Measurements from ENCODE around the gene LLGL1. TPM values are rescaled to one million over a fixed set of nuclear protein-coding genes. Genes with fewer than 3 reads are reported as not detected.

Gene LLGL1
- total and polyA plus RNA-seq, 9 donors, result 2.5 to 28.0 (median 21.6) TPM

GRCh38 chr17:18257268-18257981, 32.0 kb downstream of the LLGL1 start:
- H3K4me3 ChIP-seq, result peak overlapping the region; percentile 93
- peak overlapping the region in 1 of 2 donors; percentile 90 for H3K27ac ChIP-seq
- H3K4me1 ChIP-seq (ENCODE audit: insufficient read depth), result peaks cover 17% of the 10 kb centered on the region
- H3K36me3 ChIP-seq, result no peaks in the 10 kb centered on the region
- H3K9me3 ChIP-seq, result no peaks in the 10 kb centered on the region
- DNase-seq, result peak in 1 of 5 donors; percentile 41
- TF ChIP-seq CTCF (IDR thresholded peaks at IDR 0.05), result no peak
- TF ChIP-seq EP300 (IDR thresholded peaks at IDR 0.05), result no peak
- TF ChIP-seq POLR2A (IDR thresholded peaks at IDR 0.05), result no peak
- intact Hi-C loops (cut with DNase I), result no loop called here
- no peaks in the 10 kb centered on the region for H3K27me3 ChIP-seq
- WGBS, 3 donors, result 28 to 30% (median 28%) methylated on average over 17 to 18 of the region's 18 CpGs

GRCh38 chr17:18257982-18258355, 32.5 kb downstream of the LLGL1 start:
- Histone ChIP-seq H3K36me3 (no peaks in the 10 kb centered on the region), H3K9me3 (no peaks in the 10 kb centered on the region), H3K27me3 (no peaks in the 10 kb centered on the region), H3K4me1 (ENCODE audit: insufficient read depth) (peaks cover 17% of the 10 kb centered on the region), H3K27ac (peak overlapping the region; percentile 45 to 90), H3K4me3 (peak overlapping the region; percentile 93)
- 0 to 1% (median 1%) methylated on average over 10 to 16 of the region's 16 CpGs for WGBS, 3 donors
- intact Hi-C loops (cut with DNase I), result no loop called here
- TF ChIP-seq CTCF (IDR thresholded peaks at IDR 0.05) (no peak), POLR2A (IDR thresholded peaks at IDR 0.05) (no peak), EP300 (IDR thresholded peaks at IDR 0.05) (no peak)
- DNase-seq, result peak in 3 of 5 donors; percentile 61 to 71 (median 68)

GRCh38 chr17:18258356-18259038, 33.1 kb downstream of the LLGL1 start, which contains the start of gene FLII:
FLII (minus strand) TSS chr17:18258738; CDS start chr17:18258690, 48 bp downstream.
- peak in 1 of 3 donors; percentile 9 for TF ChIP-seq CTCF (IDR thresholded peaks at IDR 0.05)
- TF ChIP-seq EP300 (IDR thresholded peaks at IDR 0.05), result no peak
- peak; percentile 76 for TF ChIP-seq POLR2A (IDR thresholded peaks at IDR 0.05)
- intact Hi-C loops (cut with DNase I), result no loop called here
- peak within 1 kb of the TSS; percentile 45 to 90 for H3K27ac ChIP-seq
- H3K4me3 ChIP-seq, result peak within 1 kb of the TSS; percentile 93
- DNase-seq, result peak; percentile 48 to 75 (median 60)
- no peaks in the 10 kb centered on the region for H3K36me3 ChIP-seq
- WGBS, 3 donors, result 1 to 4% (median 1%) methylated on average over 12 to 71 of the region's 71 CpGs
- no peaks in the 10 kb centered on the region for H3K9me3 ChIP-seq
- no peaks in the 10 kb centered on the region for H3K27me3 ChIP-seq
- H3K4me1 ChIP-seq (ENCODE audit: insufficient read depth), result peaks cover 17% of the 10 kb centered on the region

GRCh38 chr17:18259621-18260331, 34.3 kb downstream of the LLGL1 start:
- peak overlapping the region; percentile 89 to 96 for H3K27ac ChIP-seq
- TF ChIP-seq POLR2A (IDR thresholded peaks at IDR 0.05) (no peak), CTCF (IDR thresholded peaks at IDR 0.05) (no peak), EP300 (IDR thresholded peaks at IDR 0.05) (no peak)
- WGBS, 3 donors, result 57 to 62% (median 58%) methylated on average over 22 of the region's 22 CpGs
- H3K36me3 ChIP-seq, result no peaks in the 10 kb centered on the region
- no peaks in the 10 kb centered on the region for H3K9me3 ChIP-seq
- no peaks in the 10 kb centered on the region for H3K27me3 ChIP-seq
- peak overlapping the region; percentile 90 for H3K4me3 ChIP-seq
- DNase-seq, result no peak
- H3K4me1 ChIP-seq (ENCODE audit: insufficient read depth), result peaks cover 17% of the 10 kb centered on the region
- intact Hi-C loops (cut with DNase I), result no loop called here
